Neural progenitor cell (in vitro differentiated cells): ENCODE results near the gene CDH23. TPM values are rescaled to one million over a fixed set of nuclear protein-coding genes. Genes with fewer than 3 reads are reported as not detected.
A peak's percentile ranks its signal among the peaks of the same experiment; 100 is the strongest.

Experiments
- DNase-seq: peaks from one replicate; pipeline ENCODE4 v3.0.0-alpha.2; 2016; ENCODE audit warnings: low spot score
- H2AFZ ChIP-seq: fragments of 200-600 bp; sonication (generic); replicated peaks from 2 replicates; pipeline ENCODE4 v1.6.1; 2016; ENCODE audit warnings: antibody characterized with exemption
- H3F3A ChIP-seq: fragments of 200-600 bp; sonication (generic); 2 replicates; pipeline ENCODE4 v1.6.1; 2016; ENCODE audit warnings: antibody characterized with exemption, low read depth
- H3K27ac ChIP-seq: fragments of 200-600 bp; sonication (generic); 2 replicates; pipeline ENCODE4 v1.5.1; 2016; ENCODE audit warnings: mild to moderate bottlenecking
- H3K27me3 ChIP-seq: fragments of 200-600 bp; sonication (generic); 2 replicates; pipeline ENCODE4 v1.6.1; 2016; ENCODE audit warnings: mild to moderate bottlenecking, moderate library complexity
- H3K36me3 ChIP-seq: fragments of 200-600 bp; sonication (generic); 2 replicates; pipeline ENCODE4 v1.5.1; 2016
- H3K4me1 ChIP-seq: fragments of 200-600 bp; sonication (generic); 2 replicates; pipeline ENCODE4 v1.6.1; 2016; ENCODE audit warnings: mixed run types
- H3K4me2 ChIP-seq: fragments of 200-600 bp; sonication (generic); 2 replicates; pipeline ENCODE4 v1.6.1; 2016
- H3K4me3 ChIP-seq: fragments of 200-600 bp; sonication (generic); 2 replicates; pipeline ENCODE4 v1.5.1; 2016
- H3K79me2 ChIP-seq: fragments of 200-600 bp; sonication (generic); 2 replicates; pipeline ENCODE4 v1.6.1; 2016; ENCODE audit warnings: low read depth
- H3K9ac ChIP-seq: fragments of 200-600 bp; sonication (generic); 2 replicates; pipeline ENCODE4 v1.6.1; 2016
- H3K9me3 ChIP-seq: fragments of 200-600 bp; sonication (generic); 2 replicates; pipeline ENCODE4 v1.5.1; 2016; ENCODE audit warnings: low read depth
- H4K20me1 ChIP-seq: fragments of 200-600 bp; sonication (generic); 2 replicates; pipeline ENCODE4 v1.6.1; 2016; ENCODE audit warnings: low read depth
- H3K27ac Mint-ChIP-seq: 3 replicates; pipeline ENCODE4 v1.8.0; 2021; ENCODE audit warnings: mixed read lengths
- H3K27me3 Mint-ChIP-seq: 2 replicates; pipeline ENCODE4 v1.8.0; 2022; ENCODE audit warnings: low read depth, mild to moderate bottlenecking, inconsistent platforms, moderate library complexity, mixed read lengths; ENCODE audit not compliant: insufficient read depth
- H3K36me3 Mint-ChIP-seq: 3 replicates; pipeline ENCODE4 v1.8.0; 2021; ENCODE audit warnings: mixed read lengths
- H3K4me1 Mint-ChIP-seq: 3 replicates; pipeline ENCODE4 v1.8.0; 2021; ENCODE audit warnings: mixed read lengths
- H3K4me3 Mint-ChIP-seq: 3 replicates; pipeline ENCODE4 v1.8.0; 2021; ENCODE audit warnings: mild to moderate bottlenecking, moderate library complexity, mixed read lengths
- H3K9me3 Mint-ChIP-seq: 3 replicates; pipeline ENCODE4 v1.8.0; 2020; ENCODE audit warnings: mixed read lengths
- CTCF ChIP-seq: fragments of 200-600 bp; sonication (generic); IDR thresholded peaks from 2 replicates; pipeline ENCODE4 v1.5.1; 2017; ENCODE audit warnings: antibody characterized with exemption, mild to moderate bottlenecking
- EZH2 ChIP-seq: fragments of 200-600 bp; sonication (generic); IDR thresholded peaks from 2 replicates; pipeline ENCODE4 v1.6.1; 2017; ENCODE audit warnings: antibody characterized with exemption, mild to moderate bottlenecking, moderate library complexity
- EZH2phosphoT487 ChIP-seq: fragments of 200-600 bp; sonication (generic); IDR thresholded peaks from 2 replicates; pipeline ENCODE4 v1.6.1; 2017; ENCODE audit warnings: antibody characterized with exemption
- total RNA-seq: library from RNA; depleted of rRNA; stranded (reverse); fragments of >200 nt; gene quantifications from 2 replicates; pipeline ENCODE4 v1.2.3, GENCODE V29; 2015; ENCODE audit warnings: low replicate concordance

CDH23 gene
- total RNA-seq, 1 donor from 2014 or later, result 5.9 TPM

- H3K9me3 Mint-ChIP-seq, result no peaks in the 10 kb centered on the region
- H3K9ac ChIP-seq, result no peak overlapping the region
- TF ChIP-seq EZH2, result no peak
- TF ChIP-seq CTCF, result no peak
- no peak for TF ChIP-seq EZH2phosphoT487
- DNase-seq, result no peak
- H3K27ac Mint-ChIP-seq, result no peak overlapping the region
- no peak overlapping the region for H3K4me2 ChIP-seq
- H3F3A ChIP-seq, result no peaks in the 10 kb centered on the region
- peaks cover 25% of the 10 kb centered on the region for H3K27me3 ChIP-seq
- no peaks in the 10 kb centered on the region for H3K36me3 Mint-ChIP-seq
- no peaks in the 10 kb centered on the region for H3K9me3 ChIP-seq
- H3K27ac ChIP-seq, result no peak overlapping the region
- no peak overlapping the region for H3K4me3 ChIP-seq
- peaks cover 6% of the 10 kb centered on the region for H3K4me1 Mint-ChIP-seq
- no peaks in the 10 kb centered on the region for H3K79me2 ChIP-seq
- peaks cover 2% of the 10 kb centered on the region for H4K20me1 ChIP-seq
- no peaks in the 10 kb centered on the region for H3K4me1 ChIP-seq
- H3K4me3 Mint-ChIP-seq, result no peak overlapping the region
- H3K36me3 ChIP-seq, result no peaks in the 10 kb centered on the region
- no peak overlapping the region for H2AFZ ChIP-seq
- H3K27me3 Mint-ChIP-seq, result peaks cover 8% of the 10 kb centered on the region
These were observed 410.2 kb downstream of the CDH23 start for GRCh38 chr10:71806704-71807556.

- no peaks in the 10 kb centered on the region for H3K36me3 Mint-ChIP-seq
- no peak for TF ChIP-seq EZH2
- no peak for TF ChIP-seq EZH2phosphoT487
- TF ChIP-seq CTCF, result no peak
- H2AFZ ChIP-seq, result no peak overlapping the region
- H3K27me3 ChIP-seq, result peaks cover 25% of the 10 kb centered on the region
- H3K9ac ChIP-seq, result no peak overlapping the region
- H4K20me1 ChIP-seq, result peaks cover 2% of the 10 kb centered on the region
- no peaks in the 10 kb centered on the region for H3K9me3 ChIP-seq
- H3K27ac ChIP-seq, result no peak overlapping the region
- H3K27me3 Mint-ChIP-seq, result peaks cover 4% of the 10 kb centered on the region
- no peaks in the 10 kb centered on the region for H3K79me2 ChIP-seq
- no peak for DNase-seq
- H3K4me1 ChIP-seq, result no peaks in the 10 kb centered on the region
- no peak overlapping the region for H3K27ac Mint-ChIP-seq
- no peaks in the 10 kb centered on the region for H3K36me3 ChIP-seq
- no peak overlapping the region for H3K4me3 ChIP-seq
- peaks cover 6% of the 10 kb centered on the region for H3K4me1 Mint-ChIP-seq
- no peaks in the 10 kb centered on the region for H3K9me3 Mint-ChIP-seq
- H3K4me3 Mint-ChIP-seq, result no peak overlapping the region
- no peak overlapping the region for H3K4me2 ChIP-seq
- no peaks in the 10 kb centered on the region for H3F3A ChIP-seq
These were observed 411.1 kb downstream of the CDH23 start for GRCh38 chr10:71807557-71808510.

GRCh38 chr10:71809628-71810027 lies 412.9 kb downstream of the CDH23 start:
- Histone ChIP-seq H3K4me1 (no peaks in the 10 kb centered on the region), H3F3A (no peaks in the 10 kb centered on the region), H3K36me3 (no peaks in the 10 kb centered on the region), H3K9ac (no peak overlapping the region), H3K79me2 (no peaks in the 10 kb centered on the region), H3K27me3 (peaks cover 17% of the 10 kb centered on the region), H3K27ac (no peak overlapping the region), H2AFZ (no peak overlapping the region), H4K20me1 (peaks cover 7% of the 10 kb centered on the region), H3K4me2 (no peak overlapping the region), H3K9me3 (no peaks in the 10 kb centered on the region), H3K4me3 (no peak overlapping the region)
- no peak for TF ChIP-seq CTCF
- no peak for TF ChIP-seq EZH2phosphoT487
- no peak for TF ChIP-seq EZH2
- Mint-ChIP-seq H3K9me3 (no peaks in the 10 kb centered on the region), H3K4me1 (peaks cover 9% of the 10 kb centered on the region), H3K36me3 (peaks cover 2% of the 10 kb centered on the region), H3K27ac (peak overlapping the region; percentile 81), H3K4me3 (no peak overlapping the region), H3K27me3 (peaks cover 7% of the 10 kb centered on the region)
- DNase-seq, result no peak
